GM12878 (cell line): Measurements from ENCODE around the gene MAP7. TPM values are rescaled to one million over a fixed set of nuclear protein-coding genes. Genes with fewer than 3 reads are reported as not detected.

ENCODE experiments used
- ATAC-seq: fragments of 200-7000 bp; cut with Tn5 transposase; 3 replicates; pipeline ENCODE4 v1.9.1; 2020; ENCODE audit warnings: mild to moderate bottlenecking, moderate library complexity
- BruUV-seq: library from RNA; stranded (reverse); fragments of 400-500 nt; replicated peaks from 2 replicates; lab custom pipeline; 2021; lab: Mats Ljungman, UMichigan
- CTCF ChIA-PET: fragments of 300-600 bp; sonication (Branson Sonifier 250); formaldehyde crosslinking; extraction: SDS; loops from one replicate; lab custom pipeline; 2021; ENCODE audit warnings: inconsistent platforms; lab: Yijun Ruan, JAX
- POLR2A ChIA-PET: fragments of 350-600 bp; formaldehyde crosslinking; extraction: SDS; loops from one replicate; lab custom pipeline; 2021; ENCODE audit warnings: inconsistent platforms; lab: Charles Lee
- RAD21 ChIA-PET: fragments of 300-600 bp; sonication (Branson Sonifier 250); formaldehyde crosslinking; loops from one replicate; lab custom pipeline; 2023; ENCODE audit warnings: antibody characterized with exemption; ENCODE audit not compliant: unreplicated experiment; lab: Charles Lee
- SMC1A ChIA-PET: fragments of 300-600 bp; sonication (Branson Sonifier 250); formaldehyde crosslinking; loops from one replicate; lab custom pipeline; 2023; ENCODE audit not compliant: unreplicated experiment, uncharacterized antibody; lab: Charles Lee
- DNase-seq: peaks from one replicate; pipeline ENCODE4 v3.0.0-alpha.2; 2011; ENCODE audit warnings: low read depth, low spot score
- FAIRE-seq: peaks from 3 replicates; lab custom pipeline; 2011; peaks lifted over from hg19 to GRCh38; lab: Jason Lieb, UNC
- H2AFZ ChIP-seq: 2 replicates; pipeline ENCODE4 v1.6.0; 2011; ENCODE audit warnings: low read depth, low read length, control low read depth; ENCODE audit not compliant: control insufficient read depth
- H3K27ac ChIP-seq: 2 replicates; pipeline ENCODE4 v1.5.1; 2011; ENCODE audit warnings: control low read depth; ENCODE audit not compliant: control insufficient read depth, insufficient read depth
- H3K27me3 ChIP-seq, 2 experiments: replicated peaks in 1 of 2; 2 replicates each; pipeline versions ENCODE4 v1.6.0 to v1.6.1; 2011; ENCODE audit warnings: low read length in 1 of 2; ENCODE audit not compliant: control insufficient read depth in 2 of 2, insufficient read depth in 2 of 2
- H3K36me3 ChIP-seq, 2 experiments: 2 replicates each; pipeline ENCODE4 v1.5.1; 2011; ENCODE audit warnings: low read length in 1 of 2; ENCODE audit not compliant: control insufficient read depth in 2 of 2, insufficient read depth in 2 of 2
- H3K4me1 ChIP-seq: 2 replicates; pipeline ENCODE4 v1.6.1; 2011; ENCODE audit warnings: mild to moderate bottlenecking, low read length, moderate library complexity, mixed read lengths; ENCODE audit not compliant: control insufficient read depth, insufficient read depth
- H3K4me2 ChIP-seq: 2 replicates; pipeline ENCODE4 v1.6.0; 2011; ENCODE audit warnings: control low read depth; ENCODE audit not compliant: control insufficient read depth, insufficient read depth
- H3K4me3 ChIP-seq: fragments of 200-600 bp; sonication (generic); 2 replicates; pipeline ENCODE4 v1.5.1; 2016
- H3K79me2 ChIP-seq: 2 replicates; pipeline ENCODE4 v1.6.0; 2011; ENCODE audit warnings: low read length; ENCODE audit not compliant: control insufficient read depth, insufficient read depth
- H3K9ac ChIP-seq: 2 replicates; pipeline ENCODE4 v1.8.0; 2011; ENCODE audit warnings: low read length, control low read depth, mixed read lengths; ENCODE audit not compliant: control insufficient read depth, insufficient read depth
- H3K9me3 ChIP-seq: replicated peaks from 3 replicates; pipeline ENCODE4 v1.5.1; 2011; ENCODE audit warnings: mild to moderate bottlenecking, low read length; ENCODE audit not compliant: control insufficient read depth, insufficient read depth
- H4K20me1 ChIP-seq: 2 replicates; pipeline ENCODE4 v1.6.0; 2011; ENCODE audit not compliant: control insufficient read depth, insufficient read depth
- BCL11A ChIP-seq: IDR thresholded peaks from 2 replicates; pipeline ENCODE4 v1.6.1; 2011; ENCODE audit warnings: low read depth, low read length
- CBX3 ChIP-seq: fragments of 200-600 bp; sonication (generic); IDR thresholded peaks from 2 replicates; pipeline ENCODE4 v1.6.1; 2016; ENCODE audit warnings: low read depth, borderline replicate concordance
- CBX5 ChIP-seq: sonication (generic); IDR thresholded peaks from 2 replicates; pipeline ENCODE4 v1.6.1; 2016; ENCODE audit warnings: low read depth, moderate library complexity, mild to moderate bottlenecking, inconsistent platforms
- CHD1 ChIP-seq: IDR thresholded peaks from 2 replicates; pipeline ENCODE4 v1.6.1; 2012; ENCODE audit warnings: low read depth, low read length, improper control_type of control experiment
- CREM ChIP-seq: IDR thresholded peaks from 2 replicates; pipeline ENCODE4 v1.6.1; 2014; ENCODE audit warnings: antibody characterized with exemption, low read depth
- PAX5 ChIP-seq: IDR thresholded peaks from 2 replicates; pipeline ENCODE4 v1.6.1; 2011; ENCODE audit warnings: low read depth, low read length, borderline replicate concordance
- SP1 ChIP-seq: IDR thresholded peaks from one replicate; pipeline ENCODE4 v1.6.1; 2011; ENCODE audit warnings: low read depth, low read length
- SREBF2 ChIP-seq: IDR thresholded peaks from 2 replicates; pipeline ENCODE4 v1.6.1; 2012; ENCODE audit warnings: mild to moderate bottlenecking, low read length
- TBL1XR1 ChIP-seq: IDR thresholded peaks from 2 replicates; pipeline ENCODE4 v1.6.1; 2012; ENCODE audit warnings: low read depth, low read length, improper control_type of control experiment
- YY1 ChIP-seq: IDR thresholded peaks from 2 replicates; pipeline ENCODE4 v1.6.1; 2011; ENCODE audit warnings: low read depth, mild to moderate bottlenecking, low read length
- ZSCAN29 ChIP-seq: fragments of 450-650 bp; IDR thresholded peaks from 2 replicates; pipeline ENCODE4 v1.6.1; 2017; ENCODE audit warnings: mild to moderate bottlenecking, moderate library complexity
- WGBS: methylation state at CpG from one replicate; pipeline ENCODE4 v1.1.6; 2016; ENCODE audit warnings: low lambda C conversion rate; ENCODE audit not compliant: insufficient replicate concordance, insufficient coverage; ENCODE audit errors: missing lambda C conversion rate; 5-methylcytosine and 5-hydroxymethylcytosine counted together
- in situ Hi-C: fragments of 300-500 bp; cut with MboI; formaldehyde crosslinking; loops from 9 replicates; pipeline ENCODE4 v1.14.3; 2018; ENCODE audit warnings: mixed read lengths
- intact Hi-C: fragments of 100-400 bp; cut with micrococcal nuclease; formaldehyde crosslinking; loops from one replicate; pipeline ENCODE4 v1.14.2; 2022; ENCODE audit not compliant: unreplicated experiment
- polyA plus RNA-seq, 11 experiments: library from polyadenylated mRNA; depleted of rRNA in 4 of 11; unstranded in 6 of 11; stranded (reverse) in 5 of 11; fragments of >200 nt; fragmentation: Nextera tagmentation in 4 of 11; fragmentation: Illumina TruSeq in 1 of 11; extraction: Ambion mirVana in 4 of 11; extraction: Trizol in 1 of 11; gene quantifications; 1 replicate in 1 of 11; 2 replicates in 10 of 11; pipeline versions ENCODE4 v1.2.1 to v1.2.3, GENCODE V29; 2011 to 2016; ENCODE audit warnings: inconsistent platforms in 2 of 11, missing spikeins in 2 of 11, low read depth in 1 of 11
- total RNA-seq, 4 experiments: library from RNA; depleted of rRNA in 3 of 4; stranded (reverse); fragments of >200 nt in 3 of 4; fragmentation: Illumina TruSeq in 1 of 4; extraction: Trizol in 1 of 4; gene quantifications; 2 replicates each; pipeline versions ENCODE4 v1.2.1 to v1.2.3, GENCODE V29; 2013 to 2021
- TF ChIP-seq, protein P1 (sequence below): fragments of 450-650 bp; IDR thresholded peaks from 2 replicates; pipeline ENCODE4 v1.6.1; 2017; ENCODE audit warnings: mild to moderate bottlenecking
- TF ChIP-seq, protein P2 (sequence below): fragments of 450-650 bp; IDR thresholded peaks from 2 replicates; pipeline ENCODE4 v1.6.1; 2017; ENCODE audit warnings: mild to moderate bottlenecking, moderate library complexity

The MAP7 gene
- total and polyA plus RNA-seq, 10 of the 15 experiments (the other 5 are each of a cell fraction or from before 2014, with no cell fraction given), result 0.04 to 0.17 (median 0.08) TPM; not detected in 2

GRCh38 chr6:136347847-136348246 is 202.4 kb downstream of the MAP7 start:
- RAD21 ChIA-PET, result no interaction called here

More at GRCh38 chr6:136347847-136348246, 202.4 kb downstream of the MAP7 start:
- Histone ChIP-seq H4K20me1 (no peaks in the 10 kb centered on the region), H3K36me3 (no peaks in the 10 kb centered on the region)
- WGBS, result 22% methylated on average over 2 of the region's 2 CpGs
- no peak for TF ChIP-seq TBL1XR1
- no peak for TF ChIP-seq PAX5
- no peak for TF ChIP-seq ZSCAN29
- no peak for TF ChIP-seq SP1
- TF ChIP-seq, protein P1, sequence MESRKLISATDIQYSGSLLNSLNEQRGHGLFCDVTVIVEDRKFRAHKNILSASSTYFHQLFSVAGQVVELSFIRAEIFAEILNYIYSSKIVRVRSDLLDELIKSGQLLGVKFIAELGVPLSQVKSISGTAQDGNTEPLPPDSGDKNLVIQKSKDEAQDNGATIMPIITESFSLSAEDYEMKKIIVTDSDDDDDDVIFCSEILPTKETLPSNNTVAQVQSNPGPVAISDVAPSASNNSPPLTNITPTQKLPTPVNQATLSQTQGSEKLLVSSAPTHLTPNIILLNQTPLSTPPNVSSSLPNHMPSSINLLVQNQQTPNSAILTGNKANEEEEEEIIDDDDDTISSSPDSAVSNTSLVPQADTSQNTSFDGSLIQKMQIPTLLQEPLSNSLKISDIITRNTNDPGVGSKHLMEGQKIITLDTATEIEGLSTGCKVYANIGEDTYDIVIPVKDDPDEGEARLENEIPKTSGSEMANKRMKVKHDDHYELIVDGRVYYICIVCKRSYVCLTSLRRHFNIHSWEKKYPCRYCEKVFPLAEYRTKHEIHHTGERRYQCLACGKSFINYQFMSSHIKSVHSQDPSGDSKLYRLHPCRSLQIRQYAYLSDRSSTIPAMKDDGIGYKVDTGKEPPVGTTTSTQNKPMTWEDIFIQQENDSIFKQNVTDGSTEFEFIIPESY, result no peak
- TF ChIP-seq SREBF2, result no peak
- TF ChIP-seq CBX5, result no peak
- TF ChIP-seq, protein P2, sequence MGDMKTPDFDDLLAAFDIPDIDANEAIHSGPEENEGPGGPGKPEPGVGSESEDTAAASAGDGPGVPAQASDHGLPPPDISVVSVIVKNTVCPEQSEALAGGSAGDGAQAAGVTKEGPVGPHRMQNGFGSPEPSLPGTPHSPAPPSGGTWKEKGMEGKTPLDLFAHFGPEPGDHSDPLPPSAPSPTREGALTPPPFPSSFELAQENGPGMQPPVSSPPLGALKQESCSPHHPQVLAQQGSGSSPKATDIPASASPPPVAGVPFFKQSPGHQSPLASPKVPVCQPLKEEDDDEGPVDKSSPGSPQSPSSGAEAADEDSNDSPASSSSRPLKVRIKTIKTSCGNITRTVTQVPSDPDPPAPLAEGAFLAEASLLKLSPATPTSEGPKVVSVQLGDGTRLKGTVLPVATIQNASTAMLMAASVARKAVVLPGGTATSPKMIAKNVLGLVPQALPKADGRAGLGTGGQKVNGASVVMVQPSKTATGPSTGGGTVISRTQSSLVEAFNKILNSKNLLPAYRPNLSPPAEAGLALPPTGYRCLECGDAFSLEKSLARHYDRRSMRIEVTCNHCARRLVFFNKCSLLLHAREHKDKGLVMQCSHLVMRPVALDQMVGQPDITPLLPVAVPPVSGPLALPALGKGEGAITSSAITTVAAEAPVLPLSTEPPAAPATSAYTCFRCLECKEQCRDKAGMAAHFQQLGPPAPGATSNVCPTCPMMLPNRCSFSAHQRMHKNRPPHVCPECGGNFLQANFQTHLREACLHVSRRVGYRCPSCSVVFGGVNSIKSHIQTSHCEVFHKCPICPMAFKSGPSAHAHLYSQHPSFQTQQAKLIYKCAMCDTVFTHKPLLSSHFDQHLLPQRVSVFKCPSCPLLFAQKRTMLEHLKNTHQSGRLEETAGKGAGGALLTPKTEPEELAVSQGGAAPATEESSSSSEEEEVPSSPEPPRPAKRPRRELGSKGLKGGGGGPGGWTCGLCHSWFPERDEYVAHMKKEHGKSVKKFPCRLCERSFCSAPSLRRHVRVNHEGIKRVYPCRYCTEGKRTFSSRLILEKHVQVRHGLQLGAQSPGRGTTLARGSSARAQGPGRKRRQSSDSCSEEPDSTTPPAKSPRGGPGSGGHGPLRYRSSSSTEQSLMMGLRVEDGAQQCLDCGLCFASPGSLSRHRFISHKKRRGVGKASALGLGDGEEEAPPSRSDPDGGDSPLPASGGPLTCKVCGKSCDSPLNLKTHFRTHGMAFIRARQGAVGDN, result no peak
- TF ChIP-seq CBX3, result no peak
- no peak for TF ChIP-seq CHD1
- no peak for TF ChIP-seq BCL11A
- no peak for TF ChIP-seq CREM
- no peak for TF ChIP-seq YY1
- TF ChIP-seq, all 136 proteins: peak for 0
- H2AFZ ChIP-seq, result no peak overlapping the region
- CTCF ChIA-PET, result no interaction called here
- H3K4me1 ChIP-seq, result no peaks in the 10 kb centered on the region
- H3K9me3 ChIP-seq, result no peaks in the 10 kb centered on the region
- no TSS peak for BruUV-seq
- intact Hi-C loops (loop anchor here (10.0 kb wide), 1 partner anchor 197 kb away; no protein-coding TSS in a partner anchor), in situ Hi-C loops (no loop called here)
- POLR2A ChIA-PET, result no interaction called here
- no peak overlapping the region for H3K27ac ChIP-seq
- FAIRE-seq (no peak), DNase-seq (no peak), ATAC-seq (no peak)
- no peak overlapping the region for H3K9ac ChIP-seq
- SMC1A ChIA-PET, result interaction anchor here (1.0 kb wide), 1 partner anchor 11 kb away, joined by 3 read pairs; no protein-coding TSS in a partner anchor
- H3K4me3 ChIP-seq, result no peak overlapping the region
- H3K79me2 ChIP-seq, result no peaks in the 10 kb centered on the region
- H3K4me2 ChIP-seq, result no peak overlapping the region
- H3K27me3 ChIP-seq, result no peaks in the 10 kb centered on the region; a peak in 1 of 4 replicates
